ENCODE data around the gene CLCN2. TPM values are rescaled to one million over a fixed set of nuclear protein-coding genes. Genes with fewer than 3 reads are reported as not detected.

The CLCN2 gene
- total RNA-seq, 1 donor from 2014 or later = 24.9 TPM

DNA sequence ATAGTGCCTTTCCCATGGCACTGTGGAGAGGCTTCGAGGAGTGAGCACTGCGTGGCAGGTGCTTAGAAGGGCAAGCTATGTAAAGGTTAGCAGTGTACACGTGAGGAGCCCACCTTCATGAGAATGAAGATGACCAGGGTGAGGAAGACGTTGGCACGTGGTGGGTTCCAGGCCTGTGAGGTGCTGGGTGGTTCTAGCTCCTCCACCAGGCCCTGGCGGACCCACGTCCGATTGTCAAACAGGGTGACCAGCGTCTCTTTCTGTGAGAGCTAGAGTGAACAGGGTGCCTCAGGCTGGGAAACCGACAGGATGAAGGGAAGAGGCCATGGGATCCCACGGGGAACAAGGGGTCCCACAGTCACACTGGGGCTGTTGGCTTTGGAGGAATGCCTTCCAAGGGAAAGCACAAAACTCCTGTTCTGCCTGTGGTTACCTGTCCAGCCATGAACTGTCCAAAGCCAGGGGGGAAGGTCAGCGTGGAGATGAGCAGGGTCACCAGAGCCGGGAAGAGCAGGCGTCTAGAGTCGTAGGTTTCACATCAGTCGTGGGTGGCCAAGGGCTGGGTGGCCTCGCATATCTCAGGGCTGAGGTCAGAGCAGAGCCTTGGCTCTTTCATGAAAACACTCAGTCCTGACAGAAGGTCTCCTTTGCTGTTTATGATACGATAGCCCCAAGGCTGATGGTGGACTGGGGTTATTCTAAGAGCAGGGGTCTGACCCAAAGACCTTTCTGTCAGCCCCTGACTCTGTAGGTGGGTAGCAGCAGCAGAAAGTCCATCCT, 6.0 kb downstream of the CLCN2 start:
- Mint-ChIP-seq H3K27ac (peak overlapping the region; percentile 43), H3K27me3 (no peaks in the 10 kb centered on the region), H3K9me3 (no peaks in the 10 kb centered on the region), H3K36me3 (peaks cover 13% of the 10 kb centered on the region), H3K4me1 (ENCODE audit: unreplicated experiment) (peaks cover 25% of the 10 kb centered on the region), H3K4me3 (peak overlapping the region; percentile 11)
- no peak for DNase-seq (ENCODE audit: extremely low spot score, unreplicated experiment)
- no peak for TF ChIP-seq CTCF (conservative IDR thresholded peaks at IDR 0.05)

DNA sequence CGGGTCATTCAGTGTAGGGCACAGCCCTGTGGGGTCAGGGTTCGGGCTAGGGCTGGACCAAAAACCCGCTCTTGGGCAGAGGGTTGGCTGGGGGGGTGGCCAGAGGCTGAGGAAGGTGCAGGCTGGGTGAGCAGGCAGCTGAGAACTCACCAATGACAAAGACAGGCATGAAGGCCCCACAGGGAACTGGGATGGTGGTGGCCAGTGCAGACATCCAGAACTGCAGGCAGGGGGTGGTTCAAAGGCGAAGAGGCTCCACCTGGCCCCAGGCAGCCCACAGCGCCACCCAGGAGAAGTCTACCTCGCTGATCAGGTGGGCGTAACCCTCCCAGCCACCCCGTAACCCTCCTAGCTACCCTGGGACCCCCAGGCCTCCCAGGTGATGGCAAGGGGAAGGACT, 6.7 kb downstream of the CLCN2 start:
- no peak for DNase-seq (ENCODE audit: extremely low spot score, unreplicated experiment)
- H3K9me3 Mint-ChIP-seq = no peaks in the 10 kb centered on the region
- H3K4me3 Mint-ChIP-seq = no peak overlapping the region
- no peak overlapping the region for H3K27ac Mint-ChIP-seq
- TF ChIP-seq CTCF (conservative IDR thresholded peaks at IDR 0.05) = no peak
- no peaks in the 10 kb centered on the region for H3K27me3 Mint-ChIP-seq
- peaks cover 23% of the 10 kb centered on the region for H3K4me1 Mint-ChIP-seq (ENCODE audit: unreplicated experiment)
- peaks cover 13% of the 10 kb centered on the region for H3K36me3 Mint-ChIP-seq

- TF ChIP-seq CTCF (conservative IDR thresholded peaks at IDR 0.05) = peak; percentile 80
- Mint-ChIP-seq H3K9me3 (no peaks in the 10 kb centered on the region), H3K27ac (no peak overlapping the region), H3K36me3 (peaks cover 13% of the 10 kb centered on the region), H3K4me3 (no peak overlapping the region), H3K27me3 (no peaks in the 10 kb centered on the region), H3K4me1 (ENCODE audit: unreplicated experiment) (peaks cover 25% of the 10 kb centered on the region)
- DNase-seq (ENCODE audit: extremely low spot score, unreplicated experiment) = no peak
Measured at GRCh38 chr3:184354121-184354728, 7.2 kb downstream of the CLCN2 start.

DNA sequence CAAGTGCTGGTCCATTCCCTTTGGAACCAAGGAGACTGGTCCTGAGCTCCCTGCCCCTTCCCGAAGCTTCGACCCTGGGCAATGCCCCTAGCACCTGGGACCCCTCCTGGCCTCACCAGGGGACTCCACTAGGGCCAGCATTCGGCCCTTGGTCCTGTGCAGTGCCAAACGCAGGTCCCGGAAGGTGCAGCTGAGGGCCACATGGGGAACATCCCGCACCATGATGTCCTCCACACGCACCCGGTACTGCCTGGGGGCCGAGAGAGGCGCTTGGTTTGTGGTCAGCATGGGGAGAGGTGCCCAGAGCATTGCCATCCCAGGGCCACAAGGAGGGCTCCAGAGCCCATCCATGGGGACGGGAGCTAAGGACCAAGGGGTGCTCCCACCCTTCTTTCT, 7.9 kb downstream of the CLCN2 start:
- H3K36me3 Mint-ChIP-seq = peaks cover 13% of the 10 kb centered on the region
- H3K27me3 Mint-ChIP-seq = no peaks in the 10 kb centered on the region
- no peak for DNase-seq (ENCODE audit: extremely low spot score, unreplicated experiment)
- no peaks in the 10 kb centered on the region for H3K9me3 Mint-ChIP-seq
- H3K27ac Mint-ChIP-seq = no peak overlapping the region
- TF ChIP-seq CTCF (conservative IDR thresholded peaks at IDR 0.05) = no peak
- H3K4me3 Mint-ChIP-seq = no peak overlapping the region
- H3K4me1 Mint-ChIP-seq (ENCODE audit: unreplicated experiment) = peaks cover 29% of the 10 kb centered on the region

GRCh38 chr3:184352897-184353545, 8.4 kb downstream of the CLCN2 start:
- H3K36me3 Mint-ChIP-seq = peaks cover 13% of the 10 kb centered on the region
- H3K4me3 Mint-ChIP-seq = no peak overlapping the region
- H3K9me3 Mint-ChIP-seq = no peaks in the 10 kb centered on the region
- H3K27me3 Mint-ChIP-seq = no peaks in the 10 kb centered on the region
- no peak overlapping the region for H3K27ac Mint-ChIP-seq
- peaks cover 32% of the 10 kb centered on the region for H3K4me1 Mint-ChIP-seq (ENCODE audit: unreplicated experiment)
- TF ChIP-seq CTCF (conservative IDR thresholded peaks at IDR 0.05) = no peak
- no peak for DNase-seq (ENCODE audit: extremely low spot score, unreplicated experiment)

Data from type B pancreatic cell (in vitro differentiated cells).